ENCODE data around the gene AHRR. TPM values are rescaled to one million over a fixed set of nuclear protein-coding genes. Genes with fewer than 3 reads are reported as not detected.

Gene AHRR
- total and polyA plus RNA-seq, 2 experiments from 2014 or later: 0.27 to 1.8 TPM

- TF ChIP-seq ZNF462 (CRISPR knock-in tag; IDR thresholded peaks at IDR 0.05) (no peak), JUNB (IDR thresholded peaks at IDR 0.05; ENCODE audit: unreplicated experiment) (no peak), ZNF331 (CRISPR knock-in tag; IDR thresholded peaks at IDR 0.05; ENCODE audit: low read depth) (no peak), EZH2 (IDR thresholded peaks at IDR 0.05; ENCODE audit: low read depth, unreplicated experiment) (no peak), NANOG (IDR thresholded peaks at IDR 0.05; ENCODE audit: borderline replicate concordance) (no peak)
- TF ChIP-seq, protein P1, sequence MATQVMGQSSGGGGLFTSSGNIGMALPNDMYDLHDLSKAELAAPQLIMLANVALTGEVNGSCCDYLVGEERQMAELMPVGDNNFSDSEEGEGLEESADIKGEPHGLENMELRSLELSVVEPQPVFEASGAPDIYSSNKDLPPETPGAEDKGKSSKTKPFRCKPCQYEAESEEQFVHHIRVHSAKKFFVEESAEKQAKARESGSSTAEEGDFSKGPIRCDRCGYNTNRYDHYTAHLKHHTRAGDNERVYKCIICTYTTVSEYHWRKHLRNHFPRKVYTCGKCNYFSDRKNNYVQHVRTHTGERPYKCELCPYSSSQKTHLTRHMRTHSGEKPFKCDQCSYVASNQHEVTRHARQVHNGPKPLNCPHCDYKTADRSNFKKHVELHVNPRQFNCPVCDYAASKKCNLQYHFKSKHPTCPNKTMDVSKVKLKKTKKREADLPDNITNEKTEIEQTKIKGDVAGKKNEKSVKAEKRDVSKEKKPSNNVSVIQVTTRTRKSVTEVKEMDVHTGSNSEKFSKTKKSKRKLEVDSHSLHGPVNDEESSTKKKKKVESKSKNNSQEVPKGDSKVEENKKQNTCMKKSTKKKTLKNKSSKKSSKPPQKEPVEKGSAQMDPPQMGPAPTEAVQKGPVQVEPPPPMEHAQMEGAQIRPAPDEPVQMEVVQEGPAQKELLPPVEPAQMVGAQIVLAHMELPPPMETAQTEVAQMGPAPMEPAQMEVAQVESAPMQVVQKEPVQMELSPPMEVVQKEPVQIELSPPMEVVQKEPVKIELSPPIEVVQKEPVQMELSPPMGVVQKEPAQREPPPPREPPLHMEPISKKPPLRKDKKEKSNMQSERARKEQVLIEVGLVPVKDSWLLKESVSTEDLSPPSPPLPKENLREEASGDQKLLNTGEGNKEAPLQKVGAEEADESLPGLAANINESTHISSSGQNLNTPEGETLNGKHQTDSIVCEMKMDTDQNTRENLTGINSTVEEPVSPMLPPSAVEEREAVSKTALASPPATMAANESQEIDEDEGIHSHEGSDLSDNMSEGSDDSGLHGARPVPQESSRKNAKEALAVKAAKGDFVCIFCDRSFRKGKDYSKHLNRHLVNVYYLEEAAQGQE (IDR thresholded peaks at IDR 0.05; ENCODE audit: unreplicated experiment): no peak
Observed at GRCh38 chr5:432928-433791, 111.6 kb downstream of the AHRR start (continued).
